Esophagus squamous epithelium (tissue), 5 donors: Measurements from ENCODE around the gene SMIM26. TPM values are rescaled to one million over a fixed set of nuclear protein-coding genes. Genes with fewer than 3 reads are reported as not detected.

Experiments used
- DNase-seq: peaks from one replicate; lab custom pipeline; 2025; lab: John Stamatoyannopoulos, UW
- H3K27ac ChIP-seq, 4 donors: fragments of 200-600 bp; sonication (generic); one replicate each; pipeline ENCODE4 v1.5.1; 2016 to 2019; ENCODE audit warnings: mild to moderate bottlenecking in 1 of 4
- H3K27me3 ChIP-seq, 4 donors: fragments of 200-600 bp; sonication (generic); 1 replicate in 3 of 4; 2 replicates in 1 of 4; pipeline versions ENCODE4 v1.5.1 to v1.6.0; 2017 to 2021; ENCODE audit warnings: antibody characterized with exemption in 1 of 4
- H3K36me3 ChIP-seq, 3 donors: fragments of 200-600 bp; sonication (generic); one replicate each; pipeline ENCODE4 v1.5.1; 2016 to 2019
- H3K4me1 ChIP-seq, 3 donors: fragments of 200-600 bp; sonication (generic); one replicate each; pipeline ENCODE4 v1.5.1; 2017 to 2019
- H3K4me3 ChIP-seq, 4 donors: fragments of 200-600 bp; sonication (generic); 1 replicate in 3 of 4; 2 replicates in 1 of 4; pipeline ENCODE4 v1.5.1; 2016 to 2019; ENCODE audit warnings: mild to moderate bottlenecking in 2 of 4, moderate library complexity in 1 of 4
- H3K9me3 ChIP-seq, 3 donors: fragments of 200-600 bp; sonication (generic); one replicate each; pipeline ENCODE4 v1.5.1; 2016 to 2019
- POLR2A ChIP-seq, 4 donors: fragments of 450-650 bp; IDR thresholded peaks; one replicate each; pipeline ENCODE4 v1.6.1; 2017; ENCODE audit warnings: antibody characterized with exemption in 4 of 4, mild to moderate bottlenecking in 4 of 4, moderate library complexity in 3 of 4
- WGBS, 2 donors: methylation state at CpG; one replicate each; pipeline ENCODE4 v1.1.5; 2018; 5-methylcytosine and 5-hydroxymethylcytosine counted together
- intact Hi-C: fragments of 100-400 bp; cut with DNase I; formaldehyde crosslinking; loops from one replicate; pipeline ENCODE4 v1.15.0; 2022
- total RNA-seq, 4 donors: library from RNA; depleted of rRNA; stranded (reverse); fragments of >200 nt; gene quantifications; one replicate each; pipeline ENCODE4 v1.1.0, GENCODE V29; 2016
- TF ChIP-seq, protein P1 (sequence below), 6 experiments: fragments of 450-650 bp in 4 of 6; fragments of 200-600 bp in 2 of 6; sonication (generic) in 2 of 6; IDR thresholded peaks; one replicate each; pipeline ENCODE4 v1.5.1; 2016 to 2019; ENCODE audit warnings: antibody characterized with exemption in 6 of 6, mild to moderate bottlenecking in 4 of 6, moderate library complexity in 4 of 6
- donor health status: DM: yes; HTN: yes; CAD: no.

SMIM26 gene
- total RNA-seq, 4 donors from 2014 or later: 72.0 to 147 (median 106) TPM

DNA sequence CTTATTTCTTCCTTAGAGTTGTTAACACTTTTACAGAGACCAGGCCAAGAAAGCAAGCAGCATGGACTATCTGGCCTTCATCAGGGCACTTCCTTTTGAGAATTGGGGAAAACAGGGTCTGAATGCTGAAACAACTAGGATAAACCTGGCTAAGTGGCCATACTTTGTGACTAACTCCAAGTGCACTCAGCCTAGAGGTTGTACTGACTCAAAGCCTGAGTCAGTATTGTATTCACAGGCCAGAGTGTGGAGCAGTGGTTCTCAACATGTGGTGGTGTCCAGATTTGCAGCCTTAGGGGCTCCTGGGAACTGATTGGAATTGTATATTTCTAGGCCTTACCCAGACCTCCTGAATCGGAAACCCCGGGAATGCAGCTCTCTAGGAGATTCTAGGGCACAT, 39.4 kb upstream of the SMIM26 start:
- Histone ChIP-seq H3K27me3 (no peaks in the 10 kb centered on the region), H3K36me3 (peaks cover 48 to 97% (median 65%) of the 10 kb centered on the region in 3 donors), H3K9me3 (no peaks in the 10 kb centered on the region), H3K27ac (no peak overlapping the region), H3K4me3 (no peak overlapping the region), H3K4me1 (no peaks in the 10 kb centered on the region)
- DNase-seq: no peak
- intact Hi-C loops: no loop called here
- WGBS, 2 donors: 87 to 100% methylated on average over 2 of the region's 2 CpGs
- TF ChIP-seq POLR2A (IDR thresholded peaks at IDR 0.05): no peak
- TF ChIP-seq, protein P1, sequence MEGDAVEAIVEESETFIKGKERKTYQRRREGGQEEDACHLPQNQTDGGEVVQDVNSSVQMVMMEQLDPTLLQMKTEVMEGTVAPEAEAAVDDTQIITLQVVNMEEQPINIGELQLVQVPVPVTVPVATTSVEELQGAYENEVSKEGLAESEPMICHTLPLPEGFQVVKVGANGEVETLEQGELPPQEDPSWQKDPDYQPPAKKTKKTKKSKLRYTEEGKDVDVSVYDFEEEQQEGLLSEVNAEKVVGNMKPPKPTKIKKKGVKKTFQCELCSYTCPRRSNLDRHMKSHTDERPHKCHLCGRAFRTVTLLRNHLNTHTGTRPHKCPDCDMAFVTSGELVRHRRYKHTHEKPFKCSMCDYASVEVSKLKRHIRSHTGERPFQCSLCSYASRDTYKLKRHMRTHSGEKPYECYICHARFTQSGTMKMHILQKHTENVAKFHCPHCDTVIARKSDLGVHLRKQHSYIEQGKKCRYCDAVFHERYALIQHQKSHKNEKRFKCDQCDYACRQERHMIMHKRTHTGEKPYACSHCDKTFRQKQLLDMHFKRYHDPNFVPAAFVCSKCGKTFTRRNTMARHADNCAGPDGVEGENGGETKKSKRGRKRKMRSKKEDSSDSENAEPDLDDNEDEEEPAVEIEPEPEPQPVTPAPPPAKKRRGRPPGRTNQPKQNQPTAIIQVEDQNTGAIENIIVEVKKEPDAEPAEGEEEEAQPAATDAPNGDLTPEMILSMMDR (IDR thresholded peaks at IDR 0.05): no peak

DNA sequence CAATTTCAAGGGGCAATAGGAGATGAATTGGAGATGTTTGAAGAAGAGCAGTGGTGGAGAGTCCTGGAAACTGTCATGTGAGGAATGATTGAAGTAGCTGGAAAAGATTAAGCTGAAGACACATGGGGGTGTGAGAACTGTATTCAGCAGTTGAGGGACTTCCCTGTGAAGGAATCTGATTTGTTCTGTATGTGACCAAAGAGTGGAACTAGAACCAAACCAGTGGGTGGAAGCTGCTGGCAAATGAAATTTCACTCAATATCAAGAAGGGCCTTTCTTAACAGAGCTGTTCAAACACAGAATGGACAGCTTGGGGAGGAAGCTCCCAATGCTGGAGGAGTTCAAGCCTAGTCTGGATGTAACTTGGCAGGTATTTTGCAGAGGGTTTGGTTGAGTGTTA, 38.2 kb upstream of the SMIM26 start:
- H3K36me3 ChIP-seq: peaks cover 51 to 100% (median 71%) of the 10 kb centered on the region in 3 donors
- intact Hi-C loops: no loop called here

DNA sequence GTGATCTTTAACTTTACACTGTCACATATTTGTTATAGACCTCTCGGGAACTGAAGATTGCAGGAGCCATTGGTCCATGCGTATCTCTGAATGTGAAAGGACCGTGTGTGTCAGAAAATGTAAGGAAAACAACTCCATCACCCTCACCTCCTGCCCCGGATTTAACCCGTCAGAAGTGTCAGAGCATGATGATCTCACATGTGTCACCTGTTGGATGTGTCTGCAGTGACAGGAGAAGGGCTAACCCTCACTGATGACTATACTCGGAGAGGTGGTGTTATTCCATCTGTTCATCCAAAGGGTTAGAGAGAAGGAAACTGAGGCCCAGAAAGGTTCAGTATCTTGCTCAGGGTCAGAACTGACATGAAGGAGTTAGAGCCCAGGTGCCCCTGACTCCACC, 34.6 kb upstream of the SMIM26 start:
- intact Hi-C loops: no loop called here
- Histone ChIP-seq H3K27me3 (no peaks in the 10 kb centered on the region), H3K4me1 (no peaks in the 10 kb centered on the region), H3K9me3 (no peaks in the 10 kb centered on the region), H3K4me3 (no peak overlapping the region), H3K27ac (no peak overlapping the region), H3K36me3 (peaks cover 22 to 100% (median 54%) of the 10 kb centered on the region in 3 donors)
- 93% methylated on average over 6 of the region's 6 CpGs for WGBS, 2 donors
- no peak for DNase-seq
- no peak for TF ChIP-seq POLR2A (IDR thresholded peaks at IDR 0.05)
- TF ChIP-seq, protein P1 (IDR thresholded peaks at IDR 0.05): no peak

More for the DNA sequence above, 38.2 kb upstream of the SMIM26 start:
- DNase-seq: no peak
- TF ChIP-seq, protein P1 (IDR thresholded peaks at IDR 0.05): no peak
- TF ChIP-seq POLR2A (IDR thresholded peaks at IDR 0.05): no peak
- no peaks in the 10 kb centered on the region for H3K4me1 ChIP-seq
- H3K4me3 ChIP-seq: no peak overlapping the region
- H3K27ac ChIP-seq: no peak overlapping the region
- no peaks in the 10 kb centered on the region for H3K27me3 ChIP-seq
- H3K9me3 ChIP-seq: no peaks in the 10 kb centered on the region

DNA sequence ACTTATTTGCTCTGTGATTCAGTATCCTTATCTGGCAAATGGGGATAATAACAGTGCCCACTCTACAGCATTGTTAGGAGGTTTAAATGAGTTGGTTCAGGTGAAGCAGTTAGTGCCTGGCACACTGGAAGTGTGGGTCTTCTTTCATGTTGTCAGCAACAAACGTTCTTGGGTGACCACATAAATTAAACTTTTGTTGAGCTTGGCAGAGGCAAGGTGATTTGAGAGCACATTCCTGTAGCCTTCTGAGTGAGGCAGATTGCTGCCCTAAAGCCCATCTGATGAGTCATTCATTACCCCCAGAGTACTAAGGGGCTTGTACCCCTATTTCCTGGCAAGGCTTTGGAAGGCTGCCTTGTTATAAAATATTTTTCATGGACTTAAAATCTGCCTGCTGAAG, 33.7 kb upstream of the SMIM26 start:
- no peak overlapping the region for H3K4me3 ChIP-seq
- no peaks in the 10 kb centered on the region for H3K4me1 ChIP-seq
- no peak for DNase-seq
- intact Hi-C loops: no loop called here
- H3K9me3 ChIP-seq: no peaks in the 10 kb centered on the region
- WGBS, 2 donors: 11 to 40% methylated on average over 1 of the region's 1 CpG
- no peaks in the 10 kb centered on the region for H3K27me3 ChIP-seq
- peaks cover 18 to 100% (median 45%) of the 10 kb centered on the region in 3 donors for H3K36me3 ChIP-seq
- TF ChIP-seq, protein P1 (IDR thresholded peaks at IDR 0.05): no peak
- TF ChIP-seq POLR2A (IDR thresholded peaks at IDR 0.05): no peak
- H3K27ac ChIP-seq: no peak overlapping the region

DNA sequence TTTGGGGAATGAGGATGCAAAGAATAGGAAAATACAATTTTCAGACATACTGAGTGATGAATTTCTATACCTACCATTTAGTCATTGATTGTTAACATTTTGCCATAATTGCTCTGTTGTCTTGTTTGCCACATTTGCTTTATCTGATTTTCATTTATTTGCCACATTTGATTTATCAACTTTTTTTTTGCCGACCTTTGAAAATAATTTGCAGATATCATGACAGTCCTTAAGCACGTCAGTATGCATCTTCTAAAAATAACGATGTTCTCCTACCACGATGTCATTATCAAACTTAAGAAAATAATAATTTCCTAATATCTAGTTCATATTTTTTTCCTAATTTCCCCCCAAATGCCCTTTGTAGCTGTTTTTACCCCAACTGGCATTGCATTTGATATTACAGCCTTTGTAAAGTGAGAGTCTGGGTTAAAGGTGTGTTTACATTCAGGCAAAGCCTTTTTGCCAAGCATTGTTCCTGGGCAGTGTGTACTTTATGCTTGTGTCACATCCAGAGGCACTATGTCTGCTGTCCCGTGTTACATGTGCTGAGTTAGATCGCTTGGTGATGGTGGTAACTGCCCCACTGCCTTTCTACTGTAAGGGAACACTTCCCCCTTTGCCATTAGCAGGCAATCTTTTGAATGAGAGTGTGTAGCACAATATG, 33.1 kb upstream of the SMIM26 start:
- no peak for TF ChIP-seq POLR2A (IDR thresholded peaks at IDR 0.05)
- TF ChIP-seq, protein P1 (IDR thresholded peaks at IDR 0.05): no peak
- Histone ChIP-seq H3K4me1 (no peaks in the 10 kb centered on the region), H3K4me3 (no peak overlapping the region), H3K27me3 (no peaks in the 10 kb centered on the region), H3K36me3 (peaks cover 18 to 100% (median 44%) of the 10 kb centered on the region in 3 donors), H3K27ac (no peak overlapping the region), H3K9me3 (no peaks in the 10 kb centered on the region)
- no peak for DNase-seq
- WGBS, 2 donors: 86 to 96% methylated on average over 6 of the region's 6 CpGs
- intact Hi-C loops: no loop called here
